Activated CD4-positive, alpha-beta T cell treated with anti-CD3 and anti-CD28 coated beads, Interleukin-2, Interleukin-4, amounts not matched to agents 100 ng/mL and 50 ng/mL, durations not matched to agents 16 hours and 8 hours (primary cell): ENCODE results near the gene CTSW.

Source experiments
- DNase-seq: peaks from one replicate; pipeline ENCODE4 v3.0.0-alpha.2; 2020; ENCODE audit warnings: low spot score

CTSW gene

DNA sequence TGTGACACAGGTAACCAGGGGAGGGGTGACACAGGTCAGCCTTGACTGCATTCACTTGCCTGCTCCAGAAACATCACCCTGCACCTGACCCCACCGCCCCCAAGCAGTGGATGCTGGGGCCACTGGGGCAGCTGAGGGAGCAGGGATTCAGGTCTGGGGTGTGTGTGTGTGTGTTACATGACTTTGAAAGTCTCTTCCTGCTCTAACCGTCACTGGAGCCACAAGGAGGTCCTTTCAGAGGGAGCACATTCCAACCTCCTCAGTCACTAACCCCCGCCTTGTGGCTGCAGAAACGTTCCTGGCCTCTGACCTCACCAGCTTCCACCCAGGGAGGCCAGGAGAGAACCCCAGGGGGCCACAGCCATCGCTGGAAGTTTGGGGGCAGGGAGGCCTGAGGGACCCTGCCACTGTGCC is 23.4 kb downstream of the CTSW start:
- no peak for DNase-seq

DNA sequence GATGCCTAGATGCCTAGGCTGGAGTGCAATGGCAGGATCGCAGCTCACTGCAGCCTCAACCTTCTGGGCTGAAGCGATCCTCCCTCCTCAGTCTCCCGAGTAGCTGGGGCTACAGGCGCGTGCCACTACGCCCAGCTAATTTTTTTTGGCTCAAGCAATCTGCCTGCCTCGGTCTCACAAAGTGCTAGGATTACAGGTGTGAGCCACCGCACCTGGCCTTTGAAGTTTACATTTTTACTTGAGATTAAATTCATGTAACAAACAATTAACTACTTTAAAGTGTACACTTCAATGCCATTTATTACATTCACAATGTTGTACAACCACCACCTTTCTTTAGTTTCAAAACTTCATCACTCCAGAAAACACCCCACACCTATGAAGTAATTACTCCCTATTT is 24.1 kb downstream of the CTSW start:
- no peak for DNase-seq

DNA sequence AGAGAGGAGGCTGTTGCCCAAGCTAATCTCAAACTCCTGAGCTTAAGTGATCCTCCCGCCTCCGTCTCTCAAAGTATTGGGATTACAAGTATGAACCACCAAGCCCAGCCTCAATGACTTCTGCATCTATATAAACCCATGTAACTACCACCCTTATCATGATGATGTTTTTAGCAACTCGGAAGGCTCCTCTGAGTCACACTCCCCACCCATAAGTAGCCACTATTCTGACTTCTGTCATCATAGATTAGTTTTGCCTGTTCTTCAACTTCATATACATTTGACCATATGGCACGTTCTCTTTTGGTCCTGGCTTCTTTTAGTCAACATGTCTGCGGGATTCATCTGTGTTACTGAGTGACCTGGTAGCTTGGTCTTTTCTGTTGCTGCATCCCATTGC is 27.0 kb downstream of the CTSW start:
- no peak for DNase-seq

DNA sequence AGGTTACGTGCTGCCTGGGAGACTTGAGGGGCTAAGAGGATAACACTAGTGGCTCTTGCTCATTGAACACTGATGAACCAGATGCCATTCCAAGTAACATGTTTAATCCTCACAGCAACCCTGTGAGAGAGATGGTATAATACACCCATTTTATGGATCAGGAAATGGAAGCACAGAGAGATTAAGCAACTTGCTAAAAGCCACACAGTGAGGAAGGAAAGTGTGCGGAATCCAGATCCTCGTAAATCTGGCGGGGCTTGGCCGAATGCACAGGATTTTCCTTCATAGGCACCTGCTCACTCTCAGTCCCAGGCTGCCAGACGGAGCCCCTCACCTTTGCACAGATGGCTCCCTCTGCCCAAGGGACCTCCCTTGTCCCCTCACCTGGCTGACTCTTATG is 28.2 kb downstream of the CTSW start:
- no peak for DNase-seq

DNA sequence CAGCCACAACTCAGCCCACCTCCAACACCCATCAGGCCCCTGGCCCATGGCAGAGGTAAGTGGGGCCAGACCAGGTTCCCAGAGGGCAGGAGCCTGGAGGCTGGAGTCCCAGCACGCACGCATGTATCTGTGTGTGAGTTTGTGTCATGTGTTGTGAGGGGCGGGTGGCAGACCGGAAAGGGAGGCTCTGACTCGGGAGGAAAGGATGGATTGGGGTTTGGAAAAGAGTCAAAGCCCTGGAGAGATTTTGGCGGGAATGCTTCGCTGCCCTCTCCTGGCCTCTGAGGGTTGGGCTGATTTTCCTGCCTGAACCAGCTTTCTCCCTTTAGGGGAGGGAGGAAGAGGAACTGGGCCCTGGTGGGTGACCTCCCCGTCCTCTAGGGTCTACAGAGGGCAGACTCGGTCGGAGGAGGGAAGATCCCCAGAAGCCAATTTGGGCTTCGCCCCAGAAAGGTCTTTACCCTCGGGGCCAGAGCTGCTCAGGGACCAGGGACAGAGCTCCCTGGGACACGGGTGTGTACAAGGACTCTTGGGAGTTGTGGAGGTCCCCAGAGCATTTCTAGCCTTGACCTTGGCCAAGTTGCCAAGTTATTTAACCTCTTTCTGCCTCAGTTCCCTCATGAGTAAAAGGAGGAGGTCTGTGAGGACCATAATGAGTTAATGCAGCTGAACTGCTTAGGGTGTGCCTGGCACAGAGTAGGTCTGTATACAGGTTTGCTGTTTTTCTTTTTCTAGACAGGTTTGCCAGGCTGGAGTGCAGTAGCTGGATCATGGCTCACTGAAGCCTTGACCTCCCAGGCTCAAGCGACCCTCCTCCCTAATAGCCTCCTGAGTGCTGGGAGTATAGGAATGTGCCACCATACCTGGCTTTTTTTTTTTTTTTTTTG is 32.3 kb downstream of the CTSW start:
- no peak for DNase-seq

DNA sequence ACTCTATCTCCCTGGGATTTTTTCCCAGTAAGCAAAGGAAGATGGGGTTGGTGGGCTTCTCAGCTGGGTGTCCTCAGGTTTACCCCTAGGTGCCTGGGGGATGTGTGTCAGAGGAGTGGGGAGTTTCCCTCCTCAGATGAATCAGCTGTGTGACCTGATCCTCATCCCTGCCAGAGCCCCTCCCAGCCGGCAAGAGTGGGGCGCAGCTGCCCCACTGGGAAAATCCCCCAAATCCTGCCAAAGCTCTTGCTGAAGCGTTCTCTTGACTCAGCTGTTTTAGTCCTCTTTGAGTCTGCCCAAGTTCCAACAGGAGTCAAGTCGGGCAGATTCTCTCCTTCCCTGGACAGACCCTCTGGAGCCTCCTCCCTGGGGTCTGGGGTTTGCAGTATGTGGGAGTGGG is 33.2 kb downstream of the CTSW start:
- no peak for DNase-seq

DNA sequence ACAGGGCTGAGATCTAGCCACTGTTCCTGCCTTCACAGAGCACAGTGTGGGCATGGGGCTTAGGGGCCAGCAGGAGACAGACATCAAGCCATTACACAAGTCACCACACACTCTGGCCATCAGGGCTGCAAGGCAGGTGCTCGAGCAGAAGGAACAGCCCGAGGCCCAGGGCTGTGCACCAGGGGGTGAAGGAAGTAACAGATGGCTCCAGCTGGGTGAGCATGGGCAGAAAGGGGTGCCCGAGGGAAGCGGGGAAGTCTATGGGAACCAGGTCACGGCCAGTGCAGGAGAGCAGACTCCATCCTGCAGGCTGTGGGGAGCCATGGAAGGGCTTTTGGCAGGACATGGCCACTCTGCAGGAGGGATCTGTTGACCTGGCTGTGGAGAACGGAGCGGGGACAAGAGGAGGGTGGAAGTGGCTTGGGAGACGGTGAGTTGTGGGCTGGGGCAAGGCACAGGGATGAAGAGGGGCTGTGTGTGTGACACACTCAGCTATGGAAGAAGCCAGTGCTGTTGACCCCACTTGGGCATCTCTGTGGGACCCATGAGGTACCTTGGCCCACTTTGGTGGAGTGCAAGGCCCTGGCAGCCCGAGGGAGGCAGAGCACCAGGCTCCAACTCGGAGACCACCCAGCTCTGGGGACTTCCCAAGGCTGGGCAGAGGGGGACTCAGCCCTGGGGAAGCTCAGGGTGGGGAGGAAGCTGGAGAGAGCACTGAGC is 35.6 kb downstream of the CTSW start:
- no peak for DNase-seq

DNA sequence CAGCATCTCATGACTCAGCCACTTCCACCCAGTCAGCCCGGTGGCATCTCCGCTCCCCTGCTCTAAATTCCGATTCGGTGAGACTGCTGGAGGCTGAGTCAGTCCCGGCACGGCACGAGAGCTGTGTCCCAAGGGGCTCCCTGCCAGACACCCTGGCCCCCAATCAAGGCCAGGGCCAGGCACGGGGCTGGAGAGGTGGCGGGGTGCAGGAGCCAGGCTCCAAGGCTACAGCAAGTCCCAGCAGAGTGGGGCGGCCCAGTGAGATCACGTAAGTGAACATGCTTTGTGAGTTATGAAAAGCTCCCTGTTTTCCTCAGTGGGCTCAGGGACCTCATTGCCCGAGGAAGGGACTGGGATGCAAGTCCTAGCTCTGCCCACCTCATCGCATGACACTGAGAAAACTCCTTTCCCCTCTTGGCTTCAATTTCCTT is 36.2 kb downstream of the CTSW start:
- DNase-seq = no peak

DNA sequence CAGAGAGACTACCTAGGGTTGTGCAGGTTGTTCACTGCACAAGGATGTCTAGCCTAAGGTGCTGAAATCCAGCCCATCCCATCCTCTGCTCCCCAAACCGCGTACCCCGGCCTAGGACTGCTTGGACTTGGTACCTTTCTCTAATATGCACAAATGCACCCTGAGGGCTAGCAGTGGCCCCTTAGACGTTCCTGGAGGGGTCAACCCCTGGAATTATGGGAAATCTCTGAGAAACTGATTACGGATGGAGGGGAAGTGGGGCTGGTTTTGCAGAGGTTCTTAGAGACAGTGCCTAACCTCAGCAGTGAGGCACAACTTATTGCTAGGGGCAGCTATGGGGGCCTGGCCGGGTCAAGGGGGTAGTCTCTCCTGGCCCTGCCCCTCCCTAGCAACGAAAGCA is 36.8 kb downstream of the CTSW start:
- no peak for DNase-seq

DNA sequence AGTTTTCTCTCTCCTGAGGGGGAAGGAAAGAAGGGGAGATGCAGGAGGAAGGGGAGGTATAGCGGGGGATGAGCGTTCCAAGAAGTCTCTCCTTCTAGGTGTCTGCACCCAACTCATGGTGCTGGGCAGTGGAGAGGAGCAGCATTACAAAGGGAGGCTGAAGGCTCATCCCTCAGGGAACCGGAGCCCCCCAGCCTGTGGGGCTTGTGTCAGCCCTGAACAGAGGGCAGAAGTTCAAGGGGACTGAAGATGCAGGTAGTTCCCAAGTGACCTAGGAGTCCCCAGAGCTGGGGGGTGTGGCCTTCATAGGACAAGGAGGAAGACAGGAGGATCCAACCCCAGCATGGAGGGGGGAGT is 37.4 kb downstream of the CTSW start:
- DNase-seq = no peak

DNA sequence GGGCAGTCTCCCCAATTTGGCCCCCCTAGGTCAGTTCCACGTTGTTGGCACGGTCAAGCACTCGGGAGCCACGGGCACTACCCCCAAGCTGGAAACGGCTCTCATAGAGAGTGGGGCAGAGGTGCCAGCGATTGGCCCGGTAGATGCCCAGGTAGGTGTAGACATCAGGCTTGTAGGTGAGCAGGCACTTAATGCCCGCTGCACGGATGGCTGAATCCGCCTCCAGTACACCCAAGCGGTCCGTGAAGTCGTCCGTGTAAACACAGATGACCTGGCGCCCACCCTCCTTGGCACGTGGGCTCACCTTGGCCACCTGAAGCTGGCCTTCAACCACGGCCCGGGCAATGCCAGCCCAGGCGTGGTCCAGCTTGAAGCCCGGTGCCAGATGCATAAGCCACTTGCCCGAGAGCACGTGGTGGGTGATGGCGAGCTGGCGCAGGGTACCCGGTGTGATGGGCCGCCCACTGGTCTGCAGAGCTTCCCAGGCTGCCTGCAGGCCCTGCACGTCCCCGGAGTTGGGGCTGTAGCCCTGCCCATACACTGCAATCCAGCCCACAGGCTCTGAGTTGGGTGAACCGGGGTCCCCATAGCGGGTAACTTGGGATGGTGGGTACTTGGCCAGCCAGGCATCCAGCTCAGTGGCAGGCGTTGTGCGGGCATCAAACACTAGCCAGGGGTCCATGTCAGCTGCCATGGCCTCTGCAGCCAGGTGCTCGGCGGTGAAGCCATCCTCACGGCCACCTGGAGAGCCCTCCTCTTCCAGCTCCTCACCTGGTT is 38.0 kb downstream of the CTSW start:
- DNase-seq = no peak

DNA sequence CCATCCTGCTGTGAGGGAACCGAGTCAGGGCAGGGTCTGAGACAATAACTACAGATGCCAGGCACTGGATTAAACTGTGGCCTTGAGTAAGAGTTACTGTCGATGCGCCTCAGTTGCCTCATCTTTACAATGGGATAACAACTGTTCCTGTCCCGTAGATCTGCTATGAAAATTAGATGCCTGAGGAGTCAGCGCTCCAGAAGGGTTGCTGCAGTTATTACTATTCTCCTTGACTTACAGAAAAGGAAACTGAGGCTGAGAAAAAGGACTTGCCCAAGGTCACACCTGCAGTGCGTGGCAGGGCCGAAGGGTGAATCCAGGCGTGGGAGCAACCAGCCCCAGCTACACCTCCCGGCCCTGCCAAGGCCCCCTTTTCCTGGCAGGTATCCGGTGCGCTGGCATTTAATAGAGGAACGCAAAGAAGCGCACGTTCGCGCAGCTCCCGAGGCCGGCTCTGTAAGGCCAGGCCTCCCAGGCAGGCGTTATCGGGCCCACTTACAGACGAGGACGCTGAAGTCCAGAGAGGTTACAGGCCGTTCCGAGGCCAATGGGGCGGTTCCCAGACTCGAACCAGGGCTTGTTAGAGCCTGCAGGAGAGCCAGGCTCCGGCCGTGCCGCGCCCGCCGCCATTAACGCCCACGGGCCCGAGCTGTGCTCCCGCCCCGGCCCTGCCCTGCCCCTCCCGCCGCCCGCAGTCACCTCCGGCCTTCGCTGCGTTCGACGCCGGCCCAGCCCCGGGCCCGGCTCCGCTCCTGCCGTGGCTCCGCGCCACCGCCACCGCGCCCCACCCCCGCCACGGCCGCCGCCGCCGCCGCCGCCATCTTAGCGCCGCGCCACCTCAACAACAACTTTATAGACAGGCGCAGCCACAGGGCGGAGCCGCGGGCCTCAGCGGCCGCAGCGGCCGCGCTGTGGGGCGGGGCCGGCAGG is 38.8 kb downstream of the CTSW start, which contains the start of gene C11orf68:
C11orf68 (minus strand) TSS at position 852 of the 930 bp plus-strand sequence; CDS start at position 821, 31 bp downstream.
- no peak for DNase-seq

DNA sequence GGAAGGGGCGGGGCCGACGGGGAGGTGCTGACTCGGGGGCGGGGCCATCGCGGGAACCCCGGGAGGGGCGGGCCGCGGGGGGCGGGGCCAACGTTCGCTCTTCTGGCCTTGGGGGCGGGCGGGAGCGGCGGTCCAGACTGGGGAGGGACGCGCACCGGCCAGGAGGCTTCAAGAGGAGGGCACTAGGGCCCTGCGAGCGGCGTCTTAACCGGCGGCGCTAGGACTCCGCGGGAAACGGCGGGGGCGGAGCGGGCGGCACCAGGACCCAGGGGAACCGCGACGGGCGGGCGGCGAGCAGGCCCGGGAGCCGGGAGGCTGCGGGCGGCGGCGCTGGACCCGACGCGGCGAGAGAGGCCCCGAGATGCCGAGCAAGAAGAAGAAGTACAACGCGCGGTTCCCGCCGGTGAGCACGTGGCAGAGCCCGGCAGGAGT is 39.5 kb downstream of the CTSW start, which contains the start of gene DRAP1:
DRAP1 (plus strand) TSS at position 286 of the 432 bp plus-strand sequence; CDS start at position 362, 76 bp downstream.
- peak; percentile 98 for DNase-seq

DNA sequence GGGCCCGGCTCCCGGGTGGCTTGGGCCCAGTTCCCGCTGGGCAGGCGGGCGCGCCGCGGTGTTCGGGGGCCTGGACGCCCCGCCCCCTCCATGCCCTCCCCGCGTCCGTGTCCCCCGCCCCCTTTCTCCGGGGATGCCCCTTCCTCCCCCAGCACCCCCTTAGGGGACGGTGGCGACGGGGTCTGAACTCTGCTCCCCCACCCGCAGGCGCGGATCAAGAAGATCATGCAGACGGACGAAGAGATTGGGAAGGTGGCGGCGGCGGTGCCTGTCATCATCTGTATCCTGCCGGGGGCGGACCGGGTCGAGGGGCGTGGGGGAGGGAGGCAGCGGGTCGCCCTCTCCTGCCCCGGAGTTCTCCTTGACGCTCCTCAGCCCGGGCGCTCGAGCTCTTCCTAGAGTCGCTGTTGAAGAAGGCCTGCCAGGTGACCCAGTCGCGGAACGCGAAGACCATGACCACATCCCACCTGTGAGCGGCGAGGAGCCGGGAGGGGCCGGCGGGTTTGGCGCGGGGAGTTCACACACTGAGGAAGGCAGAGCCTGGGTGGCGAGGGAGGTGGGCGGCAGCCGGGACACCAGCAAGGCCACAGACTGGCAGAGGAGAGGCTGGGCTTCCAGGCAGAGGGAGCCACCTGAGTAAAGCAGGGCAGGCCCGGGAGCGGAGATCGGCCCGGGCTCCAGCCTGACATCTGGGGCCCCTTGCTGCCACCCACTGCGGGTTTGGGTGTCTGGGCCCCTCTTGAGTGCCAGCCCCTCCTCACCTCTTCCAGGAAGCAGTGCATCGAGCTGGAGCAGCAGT is 40.1 kb downstream of the CTSW start:
- no peak for DNase-seq

DNA sequence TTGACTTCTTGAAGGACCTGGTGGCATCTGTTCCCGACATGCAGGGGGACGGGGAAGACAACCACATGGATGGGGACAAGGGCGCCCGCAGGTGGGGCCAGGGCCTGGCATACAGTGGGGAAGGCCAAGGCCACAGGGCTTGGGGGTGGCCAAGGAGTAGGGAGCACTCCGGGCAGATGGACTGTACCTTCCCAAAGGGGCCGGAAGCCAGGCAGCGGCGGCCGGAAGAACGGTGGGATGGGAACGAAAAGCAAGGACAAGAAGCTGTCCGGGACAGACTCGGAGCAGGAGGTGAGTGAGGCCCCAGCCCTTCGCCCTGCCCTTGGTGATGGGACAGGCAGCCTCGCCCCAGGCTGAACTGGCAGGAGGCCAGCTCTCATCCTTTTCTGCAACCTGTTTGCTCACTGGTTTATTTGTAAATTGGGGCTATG is 40.8 kb downstream of the CTSW start:
- no peak for DNase-seq

DNA sequence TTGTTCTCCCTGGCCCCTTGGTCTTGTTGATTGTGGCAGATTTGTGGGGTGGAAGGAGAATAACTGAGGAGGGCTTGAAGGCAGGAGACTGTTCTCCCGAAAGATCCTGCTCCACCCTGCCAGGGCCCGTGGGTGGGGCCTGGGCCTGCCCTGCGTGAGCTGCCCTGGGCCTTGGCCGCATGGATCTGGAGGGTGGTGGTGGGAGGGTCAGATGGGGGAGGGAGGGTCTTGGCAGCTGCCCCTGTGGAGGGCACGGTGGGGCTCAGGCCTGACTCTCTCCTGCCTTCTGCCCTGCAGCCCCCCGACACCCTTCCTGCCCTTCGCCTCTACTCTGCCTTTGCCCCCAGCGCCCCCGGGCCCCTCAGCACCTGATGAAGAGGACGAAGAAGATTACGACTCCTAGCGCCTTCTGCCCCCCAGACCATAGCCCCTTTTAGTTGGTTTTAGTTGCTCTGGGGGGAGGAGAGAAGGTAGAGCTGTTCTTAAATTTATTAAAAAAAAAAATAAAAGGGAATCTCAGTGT is 41.5 kb downstream of the CTSW start:
- no peak for DNase-seq

DNA sequence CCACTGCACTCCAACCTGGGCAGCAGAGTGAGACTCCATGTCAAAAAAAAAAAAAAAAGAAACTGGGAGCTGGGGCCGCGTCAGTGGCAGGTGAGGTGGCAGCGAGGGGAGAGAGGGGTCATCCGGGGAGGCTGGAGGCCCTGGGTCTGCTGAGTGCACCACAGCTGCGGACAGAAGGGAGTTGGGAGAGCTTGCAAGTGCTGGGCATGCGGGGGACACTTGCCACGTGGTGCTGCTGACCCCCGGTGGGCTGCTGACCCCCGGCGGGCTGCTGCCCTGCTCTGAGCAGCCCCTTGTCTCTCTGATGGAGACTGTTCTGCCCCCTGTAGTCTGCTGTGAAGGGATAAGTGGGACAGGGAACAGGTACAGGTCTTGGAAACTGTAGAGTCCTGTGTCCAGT is 42.2 kb downstream of the CTSW start:
- no peak for DNase-seq

DNA sequence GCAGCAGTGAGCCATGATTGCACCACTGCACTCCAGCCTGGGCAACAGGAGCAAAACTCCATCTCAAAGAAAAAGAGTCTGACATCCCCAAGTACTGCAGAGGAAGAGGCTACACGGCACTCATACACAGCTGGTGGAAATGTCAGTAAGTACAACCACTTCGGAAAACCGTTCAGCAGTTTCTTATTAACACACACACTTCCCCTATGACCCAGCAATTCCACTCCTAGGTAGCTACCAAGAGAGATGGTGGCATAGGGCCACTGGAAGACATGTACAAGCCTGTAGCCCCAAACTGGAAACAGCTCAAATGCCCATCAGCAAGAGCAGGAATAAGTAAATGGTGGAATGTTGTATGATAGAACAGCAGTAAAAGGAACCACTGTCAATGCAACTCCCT is 42.9 kb downstream of the CTSW start:
- DNase-seq = no peak

DNA sequence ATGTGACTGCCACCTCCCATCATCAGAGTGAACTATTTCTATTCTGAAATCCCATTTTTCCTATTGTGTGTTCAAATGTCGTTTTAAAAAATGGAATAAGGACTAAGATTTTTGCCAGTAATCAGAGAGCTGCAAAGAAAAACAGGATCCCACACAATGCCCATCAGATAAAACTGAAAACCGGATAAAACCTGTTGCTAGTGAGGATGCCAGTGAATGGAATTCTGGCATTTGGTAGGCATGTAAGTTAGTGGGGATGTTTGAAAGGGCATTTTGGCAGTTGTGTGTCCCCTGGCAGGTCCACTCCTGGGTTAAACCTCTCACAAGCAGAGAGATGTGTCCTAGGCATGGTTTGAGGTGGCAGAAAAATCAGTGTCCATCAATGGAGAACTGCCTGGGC is 45.8 kb downstream of the CTSW start:
- no peak for DNase-seq

DNA sequence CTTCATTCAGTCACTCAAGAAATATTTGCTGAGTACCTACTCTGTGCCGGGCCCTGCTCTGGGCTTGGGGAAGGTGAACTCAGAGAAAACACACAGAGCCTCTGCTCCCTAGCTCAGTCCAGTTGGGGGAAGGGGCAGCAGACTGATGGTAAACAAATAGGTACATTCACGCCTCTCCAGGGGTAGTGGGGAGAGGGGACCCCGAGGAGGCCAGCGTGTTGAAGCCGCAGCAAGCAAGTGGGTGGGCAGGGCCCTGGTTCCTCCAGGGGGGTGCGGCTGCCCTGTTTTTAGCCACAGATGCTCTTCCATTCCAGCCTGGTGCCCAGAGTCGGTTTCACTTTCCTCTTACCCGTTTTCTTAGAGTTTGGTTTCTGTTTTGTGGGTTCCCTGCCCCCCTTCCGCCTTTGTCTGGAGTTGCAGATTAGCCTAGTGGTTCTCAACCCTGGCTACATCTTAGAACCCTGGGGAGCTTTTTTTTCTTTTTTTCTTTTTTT is 48.3 kb downstream of the CTSW start:
- peak; percentile 83 for DNase-seq
